Stomach (tissue), 9 donors: ENCODE data around the gene OR8J1. TPM values are rescaled to one million over a fixed set of nuclear protein-coding genes. Genes with fewer than 3 reads are reported as not detected.
"Not testable (repeated sequence)": the region's sequence is repeated elsewhere in the genome, so short reads cannot be mapped to it uniquely, and the experiment has no call there.

ENCODE experiments used
- DNase-seq, 2 donors: peaks; one replicate each; pipeline versions ENCODE4 v3.0.0 to v3.0.0-alpha.2; 2013 to 2019
- H3K27ac ChIP-seq, 5 donors: fragments of 200-600 bp in 4 of 5; sonication (generic) in 4 of 5; one replicate each; pipeline ENCODE4 v1.5.1; 2013 to 2019; ENCODE audit warnings: mild to moderate bottlenecking in 1 of 5, moderate library complexity in 1 of 5
- H3K27me3 ChIP-seq, 3 donors: fragments of 200-600 bp; sonication (generic); one replicate each; pipeline ENCODE4 v1.5.1; 2017 to 2019; ENCODE audit warnings: mixed run types in 1 of 3
- H3K36me3 ChIP-seq, 4 donors: fragments of 200-600 bp; sonication (generic); 1 replicate in 3 of 4; 2 replicates in 1 of 4; pipeline ENCODE4 v1.5.1; 2016 to 2019
- H3K4me1 ChIP-seq, 4 donors: fragments of 200-600 bp; sonication (generic); one replicate each; pipeline ENCODE4 v1.5.1; 2016 to 2019
- H3K4me3 ChIP-seq, 4 donors: fragments of 200-600 bp; sonication (generic) in 3 of 4; one replicate each; pipeline ENCODE4 v1.5.1; 2016 to 2019; ENCODE audit warnings: mild to moderate bottlenecking in 1 of 4
- H3K9me3 ChIP-seq, 4 donors: fragments of 200-600 bp; sonication (generic); one replicate each; pipeline ENCODE4 v1.5.1; 2016 to 2019
- CTCF ChIP-seq, 7 experiments: fragments of 450-650 bp in 4 of 7; fragments of 200-600 bp in 3 of 7; sonication (generic) in 3 of 7; IDR thresholded peaks; one replicate each; pipeline ENCODE4 v1.5.1; 2016 to 2019; ENCODE audit warnings: antibody characterized with exemption in 7 of 7, control low read depth in 2 of 7, mild to moderate bottlenecking in 1 of 7
- EP300 ChIP-seq: sonication (generic); formaldehyde crosslinking; IDR thresholded peaks from one replicate; pipeline ENCODE4 v1.6.1; 2017; ENCODE audit warnings: antibody characterized with exemption
- POLR2A ChIP-seq, 4 donors: fragments of 450-650 bp; IDR thresholded peaks; one replicate each; pipeline ENCODE4 v1.6.1; 2016; ENCODE audit warnings: antibody characterized with exemption in 4 of 4, control low read depth in 2 of 4, mild to moderate bottlenecking in 1 of 4, moderate library complexity in 1 of 4
- POLR2AphosphoS5 ChIP-seq, 3 donors: sonication (generic); formaldehyde crosslinking; IDR thresholded peaks; one replicate each; pipeline ENCODE4 v1.6.1; 2016; ENCODE audit warnings: antibody characterized with exemption in 3 of 3
- WGBS, 5 donors: extraction: QIAGEN DNeasy Blood & Tissue Kit in 3 of 5; methylation state at CpG; one replicate each; pipeline versions ENCODE4 v1.1.5 to v1.1.7; 2013 to 2018; 5-methylcytosine and 5-hydroxymethylcytosine counted together
- intact Hi-C: fragments of 100-400 bp; cut with DNase I; formaldehyde crosslinking; loops from one replicate; pipeline ENCODE4 v1.15.1; 2023; ENCODE audit warnings: low total_unique reads
- polyA plus RNA-seq, 3 donors: library from polyadenylated mRNA; stranded (reverse); fragments of 200-250 nt; gene quantifications; one replicate each; pipeline ENCODE4 v1.2.3, GENCODE V29; 2013
- total RNA-seq, 5 donors: library from RNA; depleted of rRNA; stranded (reverse); fragments of >200 nt; gene quantifications; one replicate each; pipeline versions ENCODE4 v1.1.0 to v1.2.3, GENCODE V29; 2014 to 2016
- donor health status: healthy with polysubstance abuse.
- donor health status: Bipolar disorder and iron deficiency.
- donor health status: healthy.

Gene OR8J1
- total and polyA plus RNA-seq, 8 donors: not detected

- Histone ChIP-seq H3K4me3 (no peak overlapping the region), H3K4me1 (no peaks in the 10 kb centered on the region), H3K36me3 (no peaks in the 10 kb centered on the region), H3K27ac (no peak overlapping the region), H3K27me3 (no peaks in the 10 kb centered on the region), H3K9me3 (peaks cover 0 to 14% (median 0%) of the 10 kb centered on the region in 4 donors)
- no peak for TF ChIP-seq POLR2A (IDR thresholded peaks at IDR 0.05)
- no peak for TF ChIP-seq CTCF (IDR thresholded peaks at IDR 0.05)
- TF ChIP-seq POLR2AphosphoS5 (IDR thresholded peaks at IDR 0.05): no peak
- no peak for TF ChIP-seq EP300
- no peak for DNase-seq
- intact Hi-C loops: no loop called here
- WGBS, 5 donors: 68 to 83% (median 79%) methylated on average over 2 of the region's 2 CpGs
These were observed 26.0 kb downstream of the OR8J1 start for GRCh38 chr11:56380120-56380519.

GRCh38 chr11:56394381-56394780 lies 40.3 kb downstream of the OR8J1 start:
- DNase-seq: no peak
- no peak overlapping the region for H3K4me3 ChIP-seq
- TF ChIP-seq POLR2AphosphoS5 (IDR thresholded peaks at IDR 0.05) (no peak), CTCF (IDR thresholded peaks at IDR 0.05) (no peak), EP300 (no peak), POLR2A (IDR thresholded peaks at IDR 0.05) (no peak)
- no peaks in the 10 kb centered on the region for H3K9me3 ChIP-seq
- H3K27ac ChIP-seq: no peak overlapping the region
- WGBS, 5 donors: 80 to 94% (median 91%) methylated on average over 3 of the region's 3 CpGs
- intact Hi-C loops: no loop called here
- no peaks in the 10 kb centered on the region for H3K36me3 ChIP-seq
- H3K27me3 ChIP-seq: no peaks in the 10 kb centered on the region
- H3K4me1 ChIP-seq: no peaks in the 10 kb centered on the region

- Histone ChIP-seq H3K9me3 (peaks cover 0 to 4% (median 0%) of the 10 kb centered on the region in 4 donors), H3K4me3 (no peak overlapping the region), H3K27me3 (no peaks in the 10 kb centered on the region), H3K36me3 (no peaks in the 10 kb centered on the region), H3K4me1 (no peaks in the 10 kb centered on the region), H3K27ac (no peak overlapping the region)
- intact Hi-C loops: no loop called here
- DNase-seq: no peak
- WGBS, 5 donors: 49 to 68% (median 65%) methylated on average over 3 of the region's 3 CpGs
- TF ChIP-seq CTCF (IDR thresholded peaks at IDR 0.05) (no peak), POLR2AphosphoS5 (IDR thresholded peaks at IDR 0.05) (no peak), POLR2A (IDR thresholded peaks at IDR 0.05) (no peak), EP300 (no peak)
These were observed 42.0 kb downstream of the OR8J1 start for GRCh38 chr11:56396047-56396446.

GRCh38 chr11:56401858-56402461 lies 47.9 kb downstream of the OR8J1 start:
- H3K4me1 ChIP-seq, H3K27me3 ChIP-seq, H3K27ac ChIP-seq, DNase-seq, H3K36me3 ChIP-seq, intact Hi-C loops, H3K4me3 ChIP-seq: not testable (repeated sequence)
- 88 to 96% (median 90%) methylated on average over 13 to 27 of the region's 27 CpGs for WGBS, 5 donors
- H3K9me3 ChIP-seq: peaks cover 0 to 23% (median 11%) of the 10 kb centered on the region in 4 donors

- H3K4me1 ChIP-seq: no peaks in the 10 kb centered on the region
- peaks cover 0 to 23% (median 11%) of the 10 kb centered on the region in 4 donors for H3K9me3 ChIP-seq
- no peaks in the 10 kb centered on the region for H3K36me3 ChIP-seq
- intact Hi-C loops: no loop called here
- no peak overlapping the region for H3K4me3 ChIP-seq
- no peak overlapping the region for H3K27ac ChIP-seq
- H3K27me3 ChIP-seq: no peaks in the 10 kb centered on the region
- TF ChIP-seq POLR2AphosphoS5 (IDR thresholded peaks at IDR 0.05): no peak
- TF ChIP-seq POLR2A (IDR thresholded peaks at IDR 0.05): no peak
- TF ChIP-seq EP300: no peak
- TF ChIP-seq CTCF (IDR thresholded peaks at IDR 0.05): no peak
- WGBS, 5 donors: 72 to 89% (median 82%) methylated on average over 2 of the region's 2 CpGs
- DNase-seq: no peak
These were observed 50.3 kb downstream of the OR8J1 start for GRCh38 chr11:56404393-56404792.
